GM12801 (cell line): ENCODE measurements around the gene SLC37A3.

Source experiments
- CTCF ChIP-seq: IDR thresholded peaks from one replicate; pipeline ENCODE4 v1.5.1; 2011; ENCODE audit warnings: control low read depth; ENCODE audit not compliant: insufficient read length; ENCODE audit errors: extremely low read depth

The SLC37A3 gene

GRCh38 chr7:140300243-140301136, 97.8 kb downstream of the SLC37A3 start:
- no peak for TF ChIP-seq CTCF

DNA sequence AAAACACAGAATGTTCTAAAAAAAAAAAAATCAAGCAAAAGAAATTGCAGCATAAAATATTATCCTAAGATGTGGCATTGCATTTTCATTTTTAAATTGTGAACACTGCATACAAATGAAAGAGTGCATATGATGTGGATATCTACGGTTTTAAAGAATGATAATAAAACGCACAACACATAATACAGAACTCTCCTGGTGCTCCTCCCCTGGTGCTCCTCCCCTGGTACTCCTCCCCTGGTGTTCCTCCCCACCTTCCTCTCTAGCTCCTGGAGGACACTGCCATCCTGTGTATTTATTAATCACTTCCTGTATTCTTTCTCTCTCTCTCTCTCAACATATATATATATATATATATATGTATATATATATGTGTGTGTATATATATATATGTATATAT, 100.1 kb downstream of the SLC37A3 start:
- TF ChIP-seq CTCF: no peak

- TF ChIP-seq CTCF: no peak
Observed at GRCh38 chr7:140297192-140297591, 101.1 kb downstream of the SLC37A3 start.

DNA sequence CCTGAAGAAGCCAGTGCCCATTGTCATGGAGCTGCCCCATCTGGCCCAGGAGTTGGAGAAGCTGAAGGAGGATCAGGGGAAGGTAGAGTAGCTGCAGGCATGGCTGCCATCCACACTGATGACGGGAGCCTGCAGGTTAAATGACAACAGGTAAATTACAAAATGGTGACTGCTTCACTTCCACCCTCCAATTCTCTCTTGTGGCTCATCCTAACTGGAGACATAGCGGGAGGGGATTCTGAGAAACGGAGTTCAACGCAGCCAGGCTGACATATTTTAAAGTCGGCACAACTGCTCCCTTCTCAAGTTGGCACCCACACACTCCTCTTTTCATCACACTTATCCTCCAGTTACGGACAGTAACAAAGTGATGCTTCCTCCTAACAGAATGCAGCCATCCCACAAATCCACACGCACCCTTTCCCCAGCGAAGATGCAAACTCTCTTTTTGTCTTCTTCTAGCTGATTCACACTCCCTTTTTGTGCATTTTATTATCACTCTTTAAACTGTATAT, 103.0 kb downstream of the SLC37A3 start:
- no peak for TF ChIP-seq CTCF

- TF ChIP-seq CTCF: no peak
Observed at GRCh38 chr7:140294454-140294853, 103.9 kb downstream of the SLC37A3 start.

- TF ChIP-seq CTCF: no peak
Observed at GRCh38 chr7:140292438-140292837, 105.9 kb downstream of the SLC37A3 start.

- no peak for TF ChIP-seq CTCF
Observed at GRCh38 chr7:140289804-140290203, 108.5 kb downstream of the SLC37A3 start.
